SJSA1 (cell line): ENCODE measurements around the gene IER3. TPM values are rescaled to one million over a fixed set of nuclear protein-coding genes. Genes with fewer than 3 reads are reported as not detected.
A peak's percentile ranks its signal among the peaks of the same experiment; 100 is the strongest.
"Not testable (repeated sequence)": the region's sequence is repeated elsewhere in the genome, so short reads cannot be mapped to it uniquely, and the experiment has no call there.

Experiments
- DNase-seq, 2 experiments: peaks; one replicate each; pipeline ENCODE4 v3.0.0-alpha.2; 2015 to 2020; ENCODE audit warnings: low spot score in 2 of 2, low read depth in 1 of 2
- H3K27ac ChIP-seq: fragments of 250-450 bp; sonication (Bioruptor Pico); 2 replicates; pipeline ENCODE4 v1.5.1; 2020; ENCODE audit warnings: mild to moderate bottlenecking, moderate library complexity
- H3K27me3 ChIP-seq: fragments of 250-450 bp; sonication (Bioruptor Pico); replicated peaks from 2 replicates; pipeline ENCODE4 v1.5.1; 2020; ENCODE audit warnings: mild to moderate bottlenecking, moderate library complexity
- H3K36me3 ChIP-seq: fragments of 250-450 bp; sonication (Bioruptor Pico); 2 replicates; pipeline ENCODE4 v1.5.1; 2020; ENCODE audit warnings: mild to moderate bottlenecking
- H3K4me1 ChIP-seq: fragments of 250-450 bp; sonication (Bioruptor Pico); replicated peaks from 2 replicates; pipeline ENCODE4 v1.6.1; 2021; ENCODE audit warnings: mild to moderate bottlenecking
- H3K4me3 ChIP-seq: fragments of 250-450 bp; sonication (Bioruptor Pico); 2 replicates; pipeline ENCODE4 v1.5.1; 2020; ENCODE audit warnings: mild to moderate bottlenecking
- H3K9me3 ChIP-seq: fragments of 250-450 bp; sonication (Bioruptor Pico); replicated peaks from 2 replicates; pipeline ENCODE4 v1.5.1; 2020; ENCODE audit warnings: mild to moderate bottlenecking
- total RNA-seq: library from RNA; depleted of rRNA; stranded (reverse); fragments of >200 nt; shearing (Covaris generic); gene quantifications from 2 replicates; pipeline ENCODE4 v1.2.3, GENCODE V29; 2014

IER3 gene
- total RNA-seq, 1 experiment from 2014 or later, result 119 TPM

GRCh38 chr6:30730601-30731435 lies 13.5 kb downstream of the IER3 start:
- H3K9me3 ChIP-seq, result peaks cover 2% of the 10 kb centered on the region; the same call in 1 of the 2 replicates
- H3K27ac ChIP-seq, result no peak overlapping the region
- H3K4me1 ChIP-seq, result peaks cover 3% of the 10 kb centered on the region
- no peaks in the 10 kb centered on the region for H3K27me3 ChIP-seq
- H3K36me3 ChIP-seq, result peaks cover 97% of the 10 kb centered on the region
- H3K4me3 ChIP-seq, result no peak overlapping the region
- DNase-seq, result no peak

DNA sequence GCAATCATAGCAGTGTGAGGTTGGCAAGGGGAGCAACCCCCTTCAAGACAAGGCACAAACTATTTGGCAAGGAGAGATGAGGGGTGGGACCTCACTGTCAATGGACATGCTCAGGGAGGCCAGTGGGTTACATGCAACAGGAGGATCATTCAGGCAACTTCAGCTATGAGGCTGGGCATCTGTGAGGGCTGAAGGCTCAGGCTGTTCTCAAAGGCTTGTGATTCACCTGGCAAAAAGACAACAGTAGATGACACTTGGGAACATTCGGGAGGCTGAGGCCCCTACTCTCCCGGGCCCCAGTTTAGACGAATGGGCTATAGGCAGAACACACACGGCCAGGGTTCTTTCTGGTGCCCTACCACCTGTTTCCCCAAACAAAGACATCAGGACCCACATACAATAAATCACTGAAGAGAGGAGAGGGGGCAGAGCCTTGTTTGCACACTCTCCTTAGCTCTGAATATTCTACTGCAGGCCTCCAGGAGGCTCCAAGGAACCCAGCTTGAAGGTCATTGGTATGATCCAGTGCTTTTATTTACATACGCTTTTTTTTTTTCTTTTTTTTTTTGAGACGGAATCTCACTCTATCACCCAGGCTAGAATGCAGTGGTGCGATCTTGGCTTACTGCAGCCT lies 16.3 kb downstream of the IER3 start:
- H3K27ac ChIP-seq, result no peak overlapping the region
- peaks cover 27% of the 10 kb centered on the region for H3K4me1 ChIP-seq
- no peaks in the 10 kb centered on the region for H3K27me3 ChIP-seq
- H3K4me3 ChIP-seq, result no peak overlapping the region
- DNase-seq, result no peak
- H3K9me3 ChIP-seq, result peaks cover 5% of the 10 kb centered on the region; the same call in 1 of the 2 replicates
- peaks cover 98% of the 10 kb centered on the region for H3K36me3 ChIP-seq

GRCh38 chr6:30726506-30727413 lies 17.6 kb downstream of the IER3 start:
- DNase-seq, result no peak
- Histone ChIP-seq H3K27me3 (no peaks in the 10 kb centered on the region), H3K27ac (peak overlapping the region; percentile 20; the same call in 1 of the 2 replicates), H3K4me3 (no peak overlapping the region), H3K4me1 (peaks cover 37% of the 10 kb centered on the region), H3K9me3 (peaks cover 5% of the 10 kb centered on the region; the same call in 1 of the 2 replicates), H3K36me3 (peaks cover 98% of the 10 kb centered on the region)

DNA sequence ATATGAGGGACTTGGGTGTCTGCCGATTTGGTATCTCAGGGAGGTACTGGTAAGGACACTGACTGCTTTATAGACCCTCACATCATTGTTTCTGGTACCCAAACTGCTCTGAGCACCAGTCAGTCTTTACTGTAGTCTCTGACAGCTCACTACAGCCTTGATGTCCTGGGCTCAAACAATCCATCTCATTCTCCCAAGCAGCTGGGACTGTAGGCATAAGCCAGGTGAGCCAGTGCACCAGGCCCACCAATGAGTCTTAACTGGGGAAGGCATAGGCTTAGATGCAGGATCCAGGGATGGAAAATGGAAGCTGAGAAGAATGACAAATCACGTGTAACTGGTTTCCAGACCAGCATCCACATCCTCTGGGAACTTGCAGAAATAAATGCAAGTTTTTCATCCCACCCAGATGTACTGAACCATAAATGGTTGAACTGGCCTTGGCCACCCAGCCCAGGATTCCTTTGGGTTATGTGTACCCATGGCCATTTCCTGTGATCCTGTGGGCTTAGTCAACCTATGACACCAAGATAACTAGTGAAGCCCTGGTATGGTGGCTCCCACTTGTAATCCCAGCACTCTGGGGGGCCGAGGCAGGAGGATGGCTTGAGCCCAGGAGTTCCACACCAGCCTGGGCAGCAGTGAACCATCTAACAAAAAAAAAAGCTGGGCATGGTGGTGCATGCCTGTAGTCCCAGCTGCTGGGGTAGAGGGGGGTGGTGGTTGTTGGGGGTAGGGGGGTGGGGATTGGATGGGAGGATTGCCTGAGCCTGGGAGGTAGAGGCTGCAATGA lies 18.4 kb downstream of the IER3 start:
- peak; percentile 54 to 71 for DNase-seq
- H3K4me1 ChIP-seq, result peaks cover 37% of the 10 kb centered on the region

GRCh38 chr6:30724906-30725667 lies 19.3 kb downstream of the IER3 start:
- Histone ChIP-seq H3K9me3 (peaks cover 5% of the 10 kb centered on the region; the same call in 1 of the 2 replicates), H3K27ac (peak overlapping the region; percentile 10; the same call in 1 of the 2 replicates), H3K4me1 (peaks cover 37% of the 10 kb centered on the region), H3K36me3 (peaks cover 96% of the 10 kb centered on the region), H3K4me3 (no peak overlapping the region), H3K27me3 (no peaks in the 10 kb centered on the region; the same call in 1 of the 2 replicates)
- peak in 1 of 2 experiments; percentile 43 for DNase-seq

More for the DNA sequence above, 18.4 kb downstream of the IER3 start:
- Histone ChIP-seq H3K27me3 (no peaks in the 10 kb centered on the region; the same call in 1 of the 2 replicates), H3K36me3 (peaks cover 97% of the 10 kb centered on the region), H3K27ac (peak overlapping the region; percentile 10; the same call in 1 of the 2 replicates), H3K9me3 (peaks cover 5% of the 10 kb centered on the region; the same call in 1 of the 2 replicates), H3K4me3 (no peak overlapping the region)

DNA sequence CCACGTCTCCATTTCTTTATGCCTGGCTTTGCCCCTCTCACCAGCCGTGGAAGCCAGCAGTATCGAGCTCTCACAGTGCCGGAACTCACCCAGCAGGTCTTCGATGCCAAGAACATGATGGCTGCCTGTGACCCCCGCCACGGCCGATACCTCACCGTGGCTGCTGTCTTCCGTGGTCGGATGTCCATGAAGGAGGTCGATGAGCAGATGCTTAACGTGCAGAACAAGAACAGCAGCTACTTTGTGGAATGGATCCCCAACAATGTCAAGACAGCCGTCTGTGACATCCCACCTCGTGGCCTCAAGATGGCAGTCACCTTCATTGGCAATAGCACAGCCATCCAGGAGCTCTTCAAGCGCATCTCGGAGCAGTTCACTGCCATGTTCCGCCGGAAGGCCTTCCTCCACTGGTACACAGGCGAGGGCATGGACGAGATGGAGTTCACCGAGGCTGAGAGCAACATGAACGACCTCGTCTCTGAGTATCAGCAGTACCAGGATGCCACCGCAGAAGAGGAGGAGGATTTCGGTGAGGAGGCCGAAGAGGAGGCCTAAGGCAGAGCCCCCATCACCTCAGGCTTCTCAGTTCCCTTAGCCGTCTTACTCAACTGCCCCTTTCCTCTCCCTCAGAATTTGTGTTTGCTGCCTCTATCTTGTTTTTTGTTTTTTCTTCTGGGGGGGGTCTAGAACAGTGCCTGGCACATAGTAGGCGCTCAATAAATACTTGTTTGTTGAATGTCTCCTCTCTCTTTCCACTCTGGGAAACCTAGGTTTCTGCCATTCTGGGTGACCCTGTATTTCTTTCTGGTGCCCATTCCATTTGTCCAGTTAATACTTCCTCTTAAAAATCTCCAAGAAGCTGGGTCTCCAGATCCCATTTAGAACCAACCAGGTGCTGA lies 20.3 kb downstream of the IER3 start:
- peaks cover 86% of the 10 kb centered on the region for H3K36me3 ChIP-seq
- H3K4me3 ChIP-seq, H3K9me3 ChIP-seq, H3K27ac ChIP-seq, H3K27me3 ChIP-seq, DNase-seq: not testable (repeated sequence)
- H3K4me1 ChIP-seq, result peaks cover 43% of the 10 kb centered on the region

DNA sequence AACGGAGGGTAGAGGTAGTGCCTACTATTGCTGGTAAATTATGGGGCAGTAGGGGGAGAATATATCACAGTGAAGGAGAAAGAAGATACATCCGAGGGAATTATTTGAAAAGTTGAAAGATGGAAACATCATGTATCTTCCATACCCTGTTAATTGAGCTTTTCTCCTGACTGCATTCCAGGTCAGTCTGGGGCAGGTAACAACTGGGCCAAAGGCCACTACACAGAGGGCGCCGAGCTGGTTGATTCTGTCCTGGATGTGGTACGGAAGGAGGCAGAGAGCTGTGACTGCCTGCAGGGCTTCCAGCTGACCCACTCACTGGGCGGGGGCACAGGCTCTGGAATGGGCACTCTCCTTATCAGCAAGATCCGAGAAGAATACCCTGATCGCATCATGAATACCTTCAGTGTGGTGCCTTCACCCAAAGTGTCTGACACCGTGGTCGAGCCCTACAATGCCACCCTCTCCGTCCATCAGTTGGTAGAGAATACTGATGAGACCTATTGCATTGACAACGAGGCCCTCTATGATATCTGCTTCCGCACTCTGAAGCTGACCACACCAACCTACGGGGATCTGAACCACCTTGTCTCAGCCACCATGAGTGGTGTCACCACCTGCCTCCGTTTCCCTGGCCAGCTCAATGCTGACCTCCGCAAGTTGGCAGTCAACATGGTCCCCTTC lies 21.0 kb downstream of the IER3 start:
- not testable (repeated sequence) for H3K27ac ChIP-seq, DNase-seq, H3K9me3 ChIP-seq, H3K27me3 ChIP-seq
- H3K4me3 ChIP-seq, result peak overlapping the region; percentile 78
- peaks cover 78% of the 10 kb centered on the region for H3K36me3 ChIP-seq
- peaks cover 51% of the 10 kb centered on the region for H3K4me1 ChIP-seq

DNA sequence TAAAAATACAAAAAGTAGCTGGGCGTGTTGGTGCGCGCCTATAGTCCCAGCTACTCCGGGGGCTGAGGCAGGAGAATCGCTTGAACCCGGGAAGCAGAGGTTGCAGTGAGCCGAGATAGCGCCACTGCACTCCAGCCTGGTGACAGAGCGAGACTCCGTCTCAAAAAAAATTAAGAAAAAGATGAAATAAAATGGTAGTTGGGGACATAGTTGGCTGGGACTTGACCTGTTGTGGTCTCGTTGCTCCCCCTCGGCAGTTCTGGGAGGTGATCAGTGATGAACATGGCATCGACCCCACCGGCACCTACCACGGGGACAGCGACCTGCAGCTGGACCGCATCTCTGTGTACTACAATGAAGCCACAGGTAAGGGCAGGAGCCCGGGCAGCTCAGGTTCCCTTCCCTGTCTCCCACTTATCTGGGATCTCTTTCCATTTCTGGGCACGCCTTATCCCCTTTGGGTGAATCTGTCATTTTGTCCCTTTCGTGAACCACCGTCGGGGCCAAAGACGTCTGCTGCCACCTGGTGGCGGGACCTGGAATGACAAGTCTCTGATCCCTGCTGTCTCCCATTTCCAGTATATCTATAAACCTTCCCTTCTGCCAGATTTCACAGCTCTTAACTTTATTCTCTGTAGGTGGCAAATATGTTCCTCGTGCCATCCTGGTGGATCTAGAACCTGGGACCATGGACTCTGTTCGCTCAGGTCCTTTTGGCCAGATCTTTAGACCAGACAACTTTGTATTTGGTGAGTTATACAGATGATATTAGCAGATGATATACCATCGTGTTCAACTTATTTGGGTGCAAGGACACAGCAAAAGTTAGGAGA lies 21.9 kb downstream of the IER3 start:
- DNase-seq, result peak; percentile 81 to 83
- Histone ChIP-seq H3K9me3 (peaks cover 5% of the 10 kb centered on the region; the same call in 1 of the 2 replicates), H3K27me3 (no peaks in the 10 kb centered on the region; the same call in 1 of the 2 replicates), H3K4me1 (peaks cover 57% of the 10 kb centered on the region), H3K4me3 (peak overlapping the region; percentile 78), H3K36me3 (peaks cover 70% of the 10 kb centered on the region), H3K27ac (peak overlapping the region; percentile 64; the same call in 1 of the 2 replicates)

DNA sequence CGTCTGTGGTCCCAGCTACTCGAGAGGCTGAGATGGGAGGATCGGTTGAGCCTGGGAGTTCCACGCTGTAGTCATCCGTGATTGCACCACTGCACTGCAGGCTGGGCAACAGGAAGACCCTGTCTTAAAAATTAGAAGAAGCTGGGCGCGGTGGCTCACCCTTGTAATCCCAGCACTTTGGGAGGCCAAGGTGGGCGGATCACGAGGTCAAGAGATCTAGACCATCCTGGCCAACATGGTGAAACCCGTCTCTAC lies 22.4 kb downstream of the IER3 start:
- not testable (repeated sequence) for H3K27me3 ChIP-seq, H3K9me3 ChIP-seq, DNase-seq
- Histone ChIP-seq H3K27ac (peak overlapping the region; percentile 64), H3K4me1 (peaks cover 58% of the 10 kb centered on the region), H3K4me3 (peak overlapping the region; percentile 78), H3K36me3 (peaks cover 64% of the 10 kb centered on the region)

DNA sequence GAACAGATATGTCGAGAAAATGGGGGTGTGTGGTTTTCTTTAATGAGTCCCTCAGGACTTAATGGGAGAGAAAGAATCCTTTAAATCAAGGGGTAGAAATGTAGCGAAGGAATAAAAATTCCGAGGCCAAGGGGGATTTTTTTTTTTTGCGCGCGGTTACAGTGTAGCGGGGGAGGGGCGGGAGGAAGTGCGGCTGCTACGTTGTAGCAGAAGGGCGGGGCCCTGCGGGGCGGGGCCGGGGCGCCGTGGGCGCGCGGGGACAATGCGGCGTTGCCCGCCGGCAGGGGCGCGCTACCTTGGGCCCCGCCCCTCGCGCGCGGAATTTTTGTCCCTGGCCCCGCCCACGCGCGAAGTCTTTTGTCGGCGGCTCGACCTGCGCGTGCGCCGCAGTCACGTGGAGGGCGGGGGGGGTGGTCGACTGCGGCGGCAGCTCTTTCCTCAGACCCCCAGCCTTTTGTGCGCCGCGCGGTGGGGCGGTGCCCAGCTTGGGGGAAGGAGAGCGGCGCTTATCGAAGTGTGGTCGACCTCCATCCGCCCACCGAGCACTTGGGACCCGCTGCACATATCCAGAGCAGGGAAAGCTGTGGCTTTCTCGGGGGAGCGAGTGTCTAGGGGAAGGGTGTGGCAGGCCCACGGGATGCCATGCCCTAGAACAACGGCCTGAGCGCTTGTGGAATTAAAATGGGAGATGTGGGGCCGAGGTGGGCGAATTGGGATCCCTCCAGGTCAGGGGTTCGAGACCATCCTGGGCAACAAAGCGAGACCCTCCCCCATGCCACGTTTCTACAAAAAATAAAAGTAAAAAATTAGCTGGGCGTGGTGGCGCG lies 22.9 kb downstream of the IER3 start:
- peaks cover 63% of the 10 kb centered on the region for H3K4me1 ChIP-seq
- H3K9me3 ChIP-seq, result peaks cover 5% of the 10 kb centered on the region; the same call in 1 of the 2 replicates
- peaks cover 61% of the 10 kb centered on the region for H3K36me3 ChIP-seq
- H3K27me3 ChIP-seq, result no peaks in the 10 kb centered on the region; the same call in 1 of the 2 replicates
- H3K27ac ChIP-seq, result peak overlapping the region; percentile 93
- peak; percentile 89 to 92 for DNase-seq
- peak overlapping the region; percentile 78 for H3K4me3 ChIP-seq
